ENCODE measurements around the gene CCDC81. TPM values are rescaled to one million over a fixed set of nuclear protein-coding genes. Genes with fewer than 3 reads are reported as not detected.

CCDC81 gene
- total RNA-seq, 2 donors from 2014 or later, result 0.41 to 1.0 TPM

- Mint-ChIP-seq H3K4me3 (no peak overlapping the region), H3K27ac (peak overlapping the region; percentile 14), H3K9me3 (no peaks in the 10 kb centered on the region), H3K27me3 (no peaks in the 10 kb centered on the region), H3K4me1 (no peaks in the 10 kb centered on the region), H3K36me3 (ENCODE audit: low read depth) (no peaks in the 10 kb centered on the region)
- ATAC-seq (replicated peaks), result no peak
Observed at GRCh38 chr11:86440843-86441242, 66.2 kb downstream of the CCDC81 start.

- H3K4me3 Mint-ChIP-seq, result no peak overlapping the region
- no peaks in the 10 kb centered on the region for H3K4me1 Mint-ChIP-seq
- H3K36me3 Mint-ChIP-seq (ENCODE audit: low read depth), result no peaks in the 10 kb centered on the region
- H3K9me3 Mint-ChIP-seq, result no peaks in the 10 kb centered on the region
- peak; percentile 64 for ATAC-seq (replicated peaks)
- no peak overlapping the region for H3K27ac Mint-ChIP-seq
- no peaks in the 10 kb centered on the region for H3K27me3 Mint-ChIP-seq
Observed at GRCh38 chr11:86442420-86442819, 67.7 kb downstream of the CCDC81 start.

- Mint-ChIP-seq H3K4me1 (no peaks in the 10 kb centered on the region), H3K27me3 (no peaks in the 10 kb centered on the region), H3K27ac (peak overlapping the region; percentile 5), H3K4me3 (no peak overlapping the region), H3K9me3 (no peaks in the 10 kb centered on the region), H3K36me3 (ENCODE audit: low read depth) (no peaks in the 10 kb centered on the region)
- ATAC-seq (replicated peaks), result no peak
Observed at GRCh38 chr11:86442827-86443226, 68.1 kb downstream of the CCDC81 start.

GRCh38 chr11:86443415-86443814, 68.7 kb downstream of the CCDC81 start:
- H3K4me3 Mint-ChIP-seq, result no peak overlapping the region
- H3K27ac Mint-ChIP-seq, result peak overlapping the region; percentile 5
- H3K9me3 Mint-ChIP-seq, result no peaks in the 10 kb centered on the region
- peak; percentile 20 for ATAC-seq (replicated peaks)
- H3K27me3 Mint-ChIP-seq, result no peaks in the 10 kb centered on the region
- no peaks in the 10 kb centered on the region for H3K36me3 Mint-ChIP-seq (ENCODE audit: low read depth)
- H3K4me1 Mint-ChIP-seq, result no peaks in the 10 kb centered on the region

- Mint-ChIP-seq H3K4me1 (no peaks in the 10 kb centered on the region), H3K27ac (no peak overlapping the region), H3K9me3 (no peaks in the 10 kb centered on the region), H3K27me3 (no peaks in the 10 kb centered on the region), H3K4me3 (no peak overlapping the region), H3K36me3 (ENCODE audit: low read depth) (no peaks in the 10 kb centered on the region)
- no peak for ATAC-seq (replicated peaks)
Observed at GRCh38 chr11:86444981-86445380, 70.3 kb downstream of the CCDC81 start.

GRCh38 chr11:86446163-86446923, 71.7 kb downstream of the CCDC81 start:
- no peaks in the 10 kb centered on the region for H3K9me3 Mint-ChIP-seq

GRCh38 chr11:86446924-86447285, 72.2 kb downstream of the CCDC81 start:
- no peak for ATAC-seq (replicated peaks)
- Mint-ChIP-seq H3K36me3 (ENCODE audit: low read depth) (no peaks in the 10 kb centered on the region), H3K27ac (no peak overlapping the region), H3K27me3 (no peaks in the 10 kb centered on the region), H3K9me3 (no peaks in the 10 kb centered on the region), H3K4me3 (no peak overlapping the region), H3K4me1 (no peaks in the 10 kb centered on the region)

More at GRCh38 chr11:86446163-86446923, 71.7 kb downstream of the CCDC81 start:
- H3K27ac Mint-ChIP-seq, result no peak overlapping the region
- H3K36me3 Mint-ChIP-seq (ENCODE audit: low read depth), result no peaks in the 10 kb centered on the region
- H3K4me3 Mint-ChIP-seq, result no peak overlapping the region
- H3K4me1 Mint-ChIP-seq, result no peaks in the 10 kb centered on the region
- ATAC-seq (replicated peaks), result no peak
- no peaks in the 10 kb centered on the region for H3K27me3 Mint-ChIP-seq

- H3K4me3 Mint-ChIP-seq, result no peak overlapping the region
- H3K9me3 Mint-ChIP-seq, result no peaks in the 10 kb centered on the region
- no peaks in the 10 kb centered on the region for H3K27me3 Mint-ChIP-seq
- peak; percentile 73 for ATAC-seq (replicated peaks)
- H3K27ac Mint-ChIP-seq, result no peak overlapping the region
- H3K4me1 Mint-ChIP-seq, result no peaks in the 10 kb centered on the region
- H3K36me3 Mint-ChIP-seq (ENCODE audit: low read depth), result no peaks in the 10 kb centered on the region
Observed at GRCh38 chr11:86447763-86448480, 73.2 kb downstream of the CCDC81 start.

- ATAC-seq (replicated peaks), result no peak
- H3K27me3 Mint-ChIP-seq, result no peaks in the 10 kb centered on the region
- H3K9me3 Mint-ChIP-seq, result no peaks in the 10 kb centered on the region
- no peaks in the 10 kb centered on the region for H3K36me3 Mint-ChIP-seq (ENCODE audit: low read depth)
- no peak overlapping the region for H3K27ac Mint-ChIP-seq
- H3K4me3 Mint-ChIP-seq, result no peak overlapping the region
- H3K4me1 Mint-ChIP-seq, result no peaks in the 10 kb centered on the region
Observed at GRCh38 chr11:86449993-86450629, 75.4 kb downstream of the CCDC81 start.

- ATAC-seq (replicated peaks), result no peak
- H3K9me3 Mint-ChIP-seq, result no peaks in the 10 kb centered on the region
- H3K27ac Mint-ChIP-seq, result no peak overlapping the region
- H3K36me3 Mint-ChIP-seq (ENCODE audit: low read depth), result no peaks in the 10 kb centered on the region
- H3K4me1 Mint-ChIP-seq, result no peaks in the 10 kb centered on the region
- no peaks in the 10 kb centered on the region for H3K27me3 Mint-ChIP-seq
- H3K4me3 Mint-ChIP-seq, result no peak overlapping the region
Observed at GRCh38 chr11:86453290-86454030, 78.8 kb downstream of the CCDC81 start.

- H3K27me3 Mint-ChIP-seq, result no peaks in the 10 kb centered on the region
- no peak overlapping the region for H3K27ac Mint-ChIP-seq
- no peaks in the 10 kb centered on the region for H3K9me3 Mint-ChIP-seq
- H3K36me3 Mint-ChIP-seq (ENCODE audit: low read depth), result no peaks in the 10 kb centered on the region
- peaks cover 7% of the 10 kb centered on the region for H3K4me1 Mint-ChIP-seq
- peak; percentile 77 for ATAC-seq (replicated peaks)
- no peak overlapping the region for H3K4me3 Mint-ChIP-seq
Observed at GRCh38 chr11:86456075-86456939, 81.6 kb downstream of the CCDC81 start.

- Mint-ChIP-seq H3K9me3 (no peaks in the 10 kb centered on the region), H3K27me3 (no peaks in the 10 kb centered on the region), H3K27ac (peak overlapping the region; percentile 11), H3K4me3 (no peak overlapping the region), H3K36me3 (ENCODE audit: low read depth) (no peaks in the 10 kb centered on the region), H3K4me1 (peaks cover 7% of the 10 kb centered on the region)
- ATAC-seq (replicated peaks), result no peak
Observed at GRCh38 chr11:86458294-86459001, 83.8 kb downstream of the CCDC81 start.

- Mint-ChIP-seq H3K4me1 (peaks cover 7% of the 10 kb centered on the region), H3K27me3 (no peaks in the 10 kb centered on the region), H3K9me3 (no peaks in the 10 kb centered on the region), H3K4me3 (no peak overlapping the region), H3K36me3 (ENCODE audit: low read depth) (no peaks in the 10 kb centered on the region), H3K27ac (no peak overlapping the region)
- no peak for ATAC-seq (replicated peaks)
Observed at GRCh38 chr11:86459002-86459385, 84.3 kb downstream of the CCDC81 start.
